Fibroblast of upper back skin (primary cell): ENCODE results near the gene GBP2.
"Not testable (repeated sequence)": the region's sequence is repeated elsewhere in the genome, so short reads cannot be mapped to it uniquely, and the experiment has no call there.

Source experiments
- DNase-seq: peaks from one replicate; pipeline ENCODE4 v3.0.0-alpha.2; 2013

Gene GBP2

GRCh38 chr1:89126602-89127565 is 970 bp upstream of the GBP2 start:
- DNase-seq: peak; percentile 16

GRCh38 chr1:89125240-89125912 is 538 bp downstream of the GBP2 start:
- DNase-seq: peak; percentile 4

GRCh38 chr1:89121641-89122040 is 4.3 kb downstream of the GBP2 start:
- DNase-seq: no peak

- DNase-seq: no peak
Observed at GRCh38 chr1:89114662-89115061, 11.3 kb downstream of the GBP2 start.

- DNase-seq: no peak
Observed at GRCh38 chr1:89112871-89113613, 12.9 kb downstream of the GBP2 start.

- DNase-seq: no peak
Observed at GRCh38 chr1:89104687-89105086, 21.2 kb downstream of the GBP2 start.

- peak; percentile 74 for DNase-seq
Observed at GRCh38 chr1:89104147-89104546, 21.8 kb downstream of the GBP2 start.

GRCh38 chr1:89102021-89102420 is 23.9 kb downstream of the GBP2 start:
- no peak for DNase-seq

GRCh38 chr1:89100412-89100811 is 25.5 kb downstream of the GBP2 start:
- DNase-seq: no peak

GRCh38 chr1:89098857-89099256 is 27.1 kb downstream of the GBP2 start:
- no peak for DNase-seq

GRCh38 chr1:89095737-89096136 is 30.2 kb downstream of the GBP2 start:
- no peak for DNase-seq

- DNase-seq: peak; percentile 4
Observed at GRCh38 chr1:89089962-89090361, 36.0 kb downstream of the GBP2 start.

- no peak for DNase-seq
Observed at GRCh38 chr1:89088572-89088971, 37.3 kb downstream of the GBP2 start.

GRCh38 chr1:89087241-89087640 is 38.7 kb downstream of the GBP2 start:
- peak; percentile 17 for DNase-seq

- no peak for DNase-seq
Observed at GRCh38 chr1:89085781-89086180, 40.1 kb downstream of the GBP2 start.

- no peak for DNase-seq
Observed at GRCh38 chr1:89081005-89081404, 44.9 kb downstream of the GBP2 start.

- not testable (repeated sequence) for DNase-seq
Observed at GRCh38 chr1:89080068-89080467, 45.8 kb downstream of the GBP2 start.

- not testable (repeated sequence) for DNase-seq
Observed at GRCh38 chr1:89072466-89073065, 53.3 kb downstream of the GBP2 start.

GRCh38 chr1:89070509-89070908 is 55.4 kb downstream of the GBP2 start:
- DNase-seq: no peak

GRCh38 chr1:89069951-89070350 is 56.0 kb downstream of the GBP2 start:
- DNase-seq: no peak

GRCh38 chr1:89068291-89068690 is 57.6 kb downstream of the GBP2 start:
- peak; percentile 79 for DNase-seq

GRCh38 chr1:89065079-89065868 is 60.6 kb downstream of the GBP2 start, which contains the start of gene GBP1:
Gene GBP1, minus strand, starts transcription at chr1:89065208. Its CDS starts 1,974 bp downstream, at chr1:89063234.
- peak; percentile 82 for DNase-seq
